ENCODE measurements around the gene NCAN.
"Not testable (repeated sequence)": the region's sequence is repeated elsewhere in the genome, so short reads cannot be mapped to it uniquely, and the experiment has no call there.

Gene NCAN

GRCh38 chr19:19201697-19202630 is 9.8 kb upstream of the NCAN start:
- DNase-seq: no peak

- DNase-seq: no peak
These were observed 9.1 kb upstream of the NCAN start for GRCh38 chr19:19202707-19203011.

- peak; percentile 77 for DNase-seq
These were observed 8.5 kb upstream of the NCAN start, which contains the start of gene NR2C2AP for GRCh38 chr19:19203012-19203856. Gene NR2C2AP (minus strand): TSS chr19:19203414. CDS start chr19:19203060, 354 bp downstream.

- no peak for DNase-seq
These were observed 7.6 kb upstream of the NCAN start for GRCh38 chr19:19204181-19204580.

GRCh38 chr19:19205416-19206410 is 6.0 kb upstream of the NCAN start:
- DNase-seq: no peak

- no peak for DNase-seq
These were observed 4.8 kb upstream of the NCAN start for GRCh38 chr19:19206938-19207337.

DNA sequence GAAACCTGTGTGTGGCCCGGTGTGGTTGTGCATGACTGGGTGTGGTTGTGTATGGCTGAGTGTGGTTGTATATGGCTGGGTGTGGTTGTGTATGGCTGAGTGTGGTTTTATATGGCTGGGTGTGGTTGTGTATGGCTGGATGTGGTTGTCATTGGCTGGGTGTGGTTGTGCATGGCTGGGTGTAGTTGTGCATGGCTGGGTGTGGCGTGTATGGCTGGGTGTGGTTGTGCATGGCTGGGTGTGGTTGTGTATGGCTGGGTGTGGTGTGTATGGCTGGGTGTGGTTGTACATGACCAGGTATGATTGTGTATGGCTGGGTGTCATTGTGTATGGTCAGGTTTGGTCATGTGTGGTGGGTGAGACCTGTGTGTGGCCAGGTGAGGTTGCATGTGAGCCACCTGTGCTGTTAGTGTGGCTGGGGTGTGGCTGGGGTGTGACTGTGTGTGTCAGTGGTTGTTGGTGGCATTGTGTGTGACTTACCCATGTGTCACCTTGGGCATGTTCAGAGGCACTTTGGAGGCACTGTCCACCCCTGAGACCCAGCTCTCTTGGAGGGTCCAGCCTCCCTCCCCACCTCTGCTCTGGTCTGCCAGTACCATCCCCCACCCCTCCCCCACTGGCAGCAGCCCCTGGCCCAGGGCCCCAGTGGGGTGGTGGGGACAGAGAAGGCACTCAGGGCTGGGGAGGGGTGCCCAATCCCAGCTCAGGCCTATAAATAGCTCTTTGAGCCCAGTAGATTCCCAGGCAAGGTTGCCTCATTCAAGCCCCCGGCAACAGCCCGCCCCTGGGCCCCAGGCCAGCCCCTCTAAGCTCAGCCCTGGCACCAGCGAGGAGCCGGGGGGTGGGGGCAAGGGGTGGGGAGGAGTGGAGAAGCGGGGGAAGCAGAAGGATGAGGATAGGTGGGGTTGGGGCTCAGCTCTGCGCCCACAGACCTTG is 3.9 kb upstream of the NCAN start:
- DNase-seq: no peak

- no peak for DNase-seq
These were observed 2.4 kb upstream of the NCAN start for GRCh38 chr19:19209372-19209771.

DNA sequence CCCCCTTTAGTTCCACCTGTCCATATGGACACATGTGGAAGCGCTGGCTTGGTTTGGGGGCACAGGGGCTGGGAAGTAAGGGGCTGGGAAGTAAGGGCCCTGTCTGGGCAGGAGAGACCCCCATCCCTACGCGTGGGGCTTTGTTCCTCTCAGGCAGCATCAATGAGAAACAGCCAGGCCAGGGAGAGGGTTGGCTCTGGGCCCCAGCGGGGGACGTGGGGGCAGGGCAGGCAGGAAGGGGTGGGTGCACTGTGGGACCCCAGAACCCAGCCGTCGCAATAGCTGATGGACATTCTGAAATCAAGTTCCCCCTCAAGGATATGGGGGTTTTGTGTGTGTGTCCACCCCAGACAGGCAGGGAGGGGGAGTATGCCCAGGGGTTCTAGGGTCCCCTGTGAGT is 1.2 kb downstream of the NCAN start:
- DNase-seq: no peak

DNA sequence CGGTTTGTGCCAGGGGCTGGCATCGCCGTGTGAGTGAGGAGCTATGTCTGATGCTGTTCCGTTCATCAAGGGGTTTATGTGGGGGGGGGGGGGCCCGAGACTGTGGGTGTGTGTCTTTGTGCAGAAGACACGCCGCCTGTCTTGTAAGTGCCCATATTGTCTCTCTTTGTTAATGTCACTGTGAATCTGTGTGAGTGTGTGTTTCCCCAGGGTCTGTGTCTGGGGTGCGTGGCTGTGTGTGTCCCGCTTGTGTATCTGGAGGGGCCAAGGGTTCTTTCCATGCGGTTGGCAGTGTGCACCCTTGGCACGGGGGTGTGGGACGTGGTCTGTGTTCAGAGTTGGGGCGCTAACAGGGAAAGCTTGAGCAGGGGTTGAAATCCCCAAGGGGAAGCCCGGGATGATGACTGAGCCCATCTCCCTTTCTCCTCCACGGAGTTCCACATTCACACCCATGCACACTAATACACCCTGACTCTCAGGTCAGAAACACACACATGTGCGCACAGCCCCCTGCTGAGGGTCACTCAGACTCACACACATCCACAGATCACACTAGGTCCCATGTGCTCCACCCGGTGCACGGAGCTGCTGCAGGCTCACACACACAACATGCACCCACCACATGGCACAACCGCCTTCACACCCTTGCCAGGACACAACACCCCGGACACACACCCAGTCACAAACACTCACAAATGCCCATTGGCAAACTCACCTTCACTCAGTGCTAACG is 1.8 kb downstream of the NCAN start:
- DNase-seq: no peak

- DNase-seq: no peak
These were observed 2.4 kb downstream of the NCAN start for GRCh38 chr19:19214159-19214490.

GRCh38 chr19:19214892-19215291 is 3.1 kb downstream of the NCAN start:
- no peak for DNase-seq

DNA sequence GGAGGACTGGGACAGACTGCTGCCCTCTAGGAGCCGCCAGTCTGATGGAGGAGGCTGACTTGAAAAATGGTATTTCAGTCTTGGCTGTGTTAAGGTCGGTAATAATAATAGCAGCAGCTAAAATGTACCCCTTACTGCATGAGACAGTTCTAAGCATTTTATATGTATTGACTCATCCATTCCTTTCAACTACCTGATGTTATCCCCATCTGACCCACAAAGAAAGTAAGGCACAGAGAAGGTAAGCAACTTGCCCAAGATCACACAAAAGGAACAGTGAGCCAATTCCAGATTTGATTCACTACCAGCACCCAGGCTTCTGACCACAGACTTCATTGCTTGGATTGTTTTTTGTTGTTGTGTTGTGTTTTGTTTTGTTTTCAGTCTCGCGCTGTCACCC is 4.0 kb downstream of the NCAN start:
- DNase-seq: no peak

GRCh38 chr19:19217099-19217498 is 5.3 kb downstream of the NCAN start:
- no peak for DNase-seq

- no peak for DNase-seq
These were observed 7.2 kb downstream of the NCAN start for GRCh38 chr19:19218911-19219310.

GRCh38 chr19:19221000-19221399 is 9.2 kb downstream of the NCAN start:
- not testable (repeated sequence) for DNase-seq

DNA sequence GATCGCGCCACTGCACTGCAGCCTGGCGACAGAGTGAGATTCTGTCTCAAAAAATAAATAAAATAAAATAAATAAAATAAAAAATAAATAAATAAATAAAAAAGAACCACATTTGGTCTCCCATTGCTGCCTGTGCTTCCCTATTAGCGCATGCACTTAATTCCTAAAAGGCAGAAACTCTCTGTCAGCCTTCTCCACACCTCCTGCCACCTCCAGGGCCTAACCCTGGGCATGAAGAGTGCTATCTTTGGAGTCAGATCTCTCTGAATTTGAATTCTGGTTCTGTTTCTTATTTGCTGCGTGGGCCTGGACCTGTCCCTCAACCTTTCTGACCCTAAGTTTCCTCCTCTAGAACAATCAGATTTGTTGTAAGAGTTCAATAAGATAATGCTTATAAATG is 11.3 kb downstream of the NCAN start:
- no peak for DNase-seq

DNA sequence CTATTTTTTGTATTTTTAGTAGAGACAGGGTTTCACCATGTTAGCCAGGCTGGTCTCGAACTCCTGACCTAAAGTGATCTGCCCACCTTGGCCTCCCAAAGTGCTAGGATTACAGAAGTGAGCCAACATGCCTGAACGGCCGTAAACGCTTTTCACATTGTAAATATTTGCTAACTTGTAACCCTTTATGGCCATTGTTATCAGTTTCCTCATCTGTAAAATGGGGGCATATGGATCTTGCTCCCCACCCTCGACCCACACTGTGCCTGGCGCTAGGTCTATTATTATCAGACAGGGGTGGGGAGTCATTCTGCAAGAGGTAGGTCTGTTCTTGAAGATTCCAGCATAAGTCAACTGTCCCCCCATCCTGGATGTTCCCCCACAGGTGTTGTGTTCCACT is 11.9 kb downstream of the NCAN start:
- DNase-seq: no peak

- no peak for DNase-seq
These were observed 12.5 kb downstream of the NCAN start for GRCh38 chr19:19224150-19224851.

- no peak for DNase-seq
These were observed 13.2 kb downstream of the NCAN start for GRCh38 chr19:19224852-19225494.
